Endothelial cell of umbilical vein (primary cell): ENCODE data around the gene PSMD13. TPM values are rescaled to one million over a fixed set of nuclear protein-coding genes. Genes with fewer than 3 reads are reported as not detected.

Experiments
- BruUV-seq: library from RNA; stranded (reverse); fragments of 400-500 nt; replicated peaks from 2 replicates; lab custom pipeline; 2021; lab: Mats Ljungman, UMichigan
- CTCF ChIA-PET: fragments of 300-600, 350-600 bp; sonication (Branson Sonifier 250); formaldehyde crosslinking; loops from one replicate; lab custom pipeline; 2021; ENCODE audit warnings: antibody characterized with exemption, inconsistent platforms; lab: Charles Lee
- POLR2A ChIA-PET: fragments of 300-600, 350-600 bp; sonication (Branson Sonifier 250); formaldehyde crosslinking; loops from one replicate; lab custom pipeline; 2021; ENCODE audit warnings: antibody characterized with exemption, inconsistent platforms; lab: Charles Lee
- DNase-seq: peaks from one replicate; pipeline ENCODE4 v3.0.0-alpha.2; 2011; ENCODE audit warnings: low read depth, low spot score
- FAIRE-seq: peaks from 2 replicates; lab custom pipeline; 2011; peaks lifted over from hg19 to GRCh38; lab: Jason Lieb, UNC
- H2AFZ ChIP-seq: 2 replicates; pipeline ENCODE4 v1.6.0; 2012; ENCODE audit warnings: low read depth, low read length, control low read depth, inconsistent platforms
- H3K27ac ChIP-seq: 2 replicates; pipeline ENCODE4 v1.5.1; 2011; ENCODE audit warnings: low read depth, mild to moderate bottlenecking, control low read depth, low read length, moderate library complexity; ENCODE audit not compliant: insufficient read depth
- H3K27me3 ChIP-seq, 2 experiments: 2 replicates each; pipeline versions ENCODE4 v1.6.0 to v1.6.1; 2011; ENCODE audit warnings: low read length in 2 of 2, mixed read lengths in 1 of 2; ENCODE audit not compliant: control insufficient read depth in 2 of 2, insufficient read depth in 2 of 2
- H3K36me3 ChIP-seq, 2 experiments: 2 replicates in 1 of 2; 3 replicates in 1 of 2; pipeline ENCODE4 v1.5.1; 2011; ENCODE audit warnings: low read length in 2 of 2, mild to moderate bottlenecking in 1 of 2, moderate library complexity in 1 of 2; ENCODE audit not compliant: control insufficient read depth in 2 of 2, insufficient read depth in 2 of 2; ENCODE audit errors: extremely low read depth in 1 of 2
- H3K4me1 ChIP-seq: 3 replicates; pipeline ENCODE4 v1.5.1; 2011; ENCODE audit warnings: mild to moderate bottlenecking, low read length; ENCODE audit not compliant: control insufficient read depth, insufficient read depth; ENCODE audit errors: extremely low read depth
- H3K4me2 ChIP-seq: 2 replicates; pipeline ENCODE4 v1.6.1; 2011; ENCODE audit warnings: low read length, control low read depth, mixed read lengths; ENCODE audit not compliant: insufficient read depth
- H3K4me3 ChIP-seq, 3 experiments: fragments of 200-600 bp in 1 of 3; sonication (generic), shearing (Covaris generic) in 1 of 3; replicated peaks in 1 of 3; 2 replicates each; pipeline ENCODE4 v1.5.1; 2011 to 2016; ENCODE audit warnings: control low read depth in 3 of 3, low read length in 3 of 3, mild to moderate bottlenecking in 2 of 3, inconsistent platforms in 1 of 3, low read depth in 1 of 3, moderate library complexity in 1 of 3; ENCODE audit not compliant: insufficient read depth in 1 of 3
- H3K79me2 ChIP-seq: 2 replicates; pipeline ENCODE4 v1.6.0; 2012; ENCODE audit warnings: low read length, inconsistent platforms; ENCODE audit not compliant: control insufficient read depth, insufficient read depth
- H3K9ac ChIP-seq: replicated peaks from 2 replicates; pipeline ENCODE3; 2011; ENCODE audit warnings: low read length, control low read depth; ENCODE audit not compliant: insufficient read depth; ENCODE audit errors: extremely low read depth
- H3K9me1 ChIP-seq: replicated peaks from 3 replicates; pipeline ENCODE4 v1.6.0; 2011; ENCODE audit warnings: mild to moderate bottlenecking, low read length; ENCODE audit not compliant: control insufficient read depth, insufficient read depth; ENCODE audit errors: extremely low read depth
- H3K9me3 ChIP-seq: replicated peaks from 2 replicates; pipeline ENCODE4 v1.5.1; 2012; ENCODE audit warnings: low read length, inconsistent platforms; ENCODE audit not compliant: control insufficient read depth, insufficient read depth
- H4K20me1 ChIP-seq: replicated peaks from 2 replicates; pipeline ENCODE3; 2011; ENCODE audit warnings: mild to moderate bottlenecking, low read length; ENCODE audit not compliant: control insufficient read depth, insufficient read depth; ENCODE audit errors: extremely low read depth
- CTCF ChIP-seq, 2 donors: IDR thresholded peaks; 1 replicate in 1 of 2; 2 replicates in 1 of 2; pipeline ENCODE4 v1.5.1; 2011; ENCODE audit warnings: low read length in 2 of 2, mild to moderate bottlenecking in 2 of 2, moderate library complexity in 2 of 2, control low read depth in 1 of 2, inconsistent platforms in 1 of 2, low read depth in 1 of 2; ENCODE audit not compliant: insufficient read depth in 1 of 2; ENCODE audit errors: extremely low read depth in 1 of 2
- EZH2 ChIP-seq: IDR thresholded peaks from 2 replicates; pipeline ENCODE4 v1.6.1; 2012; ENCODE audit warnings: borderline replicate concordance, low read depth, mild to moderate bottlenecking, moderate library complexity, low read length, inconsistent platforms; ENCODE audit not compliant: severe bottlenecking
- FOS ChIP-seq: IDR thresholded peaks from 2 replicates; pipeline ENCODE4 v1.6.1; 2011; ENCODE audit warnings: mild to moderate bottlenecking, low read length, moderate library complexity, borderline replicate concordance; ENCODE audit not compliant: insufficient read depth
- GATA2 ChIP-seq: IDR thresholded peaks from 2 replicates; pipeline ENCODE4 v1.7.0; 2011; ENCODE audit warnings: low read depth, mild to moderate bottlenecking, moderate library complexity, mixed read lengths, low read length; ENCODE audit not compliant: insufficient read length, insufficient read depth
- JUN ChIP-seq: IDR thresholded peaks from 2 replicates; pipeline ENCODE4 v1.6.1; 2011; ENCODE audit warnings: borderline replicate concordance, low read depth; ENCODE audit not compliant: insufficient read length, insufficient read depth
- MAX ChIP-seq: IDR thresholded peaks from 2 replicates; pipeline ENCODE4 v1.6.1; 2011; ENCODE audit not compliant: insufficient read depth, insufficient read length
- MYC ChIP-seq: IDR thresholded peaks from one replicate; pipeline ENCODE4 v1.6.1; 2011; ENCODE audit warnings: mild to moderate bottlenecking, low read depth, low read length
- POLR2A ChIP-seq: IDR thresholded peaks from 2 replicates; pipeline ENCODE4 v1.6.1; 2012; ENCODE audit warnings: low read depth, mild to moderate bottlenecking, control low read depth, low read length
- POLR2AphosphoS5 ChIP-seq: IDR thresholded peaks from 2 replicates; pipeline ENCODE4 v1.6.1; 2012; ENCODE audit warnings: low read depth, mild to moderate bottlenecking, control low read depth, low read length, moderate library complexity; ENCODE audit not compliant: insufficient read depth
- dilution Hi-C: fragments of 300-500 bp; cut with MboI; formaldehyde crosslinking; loops from one replicate; pipeline ENCODE4 v1.15.0; 2019; ENCODE audit warnings: low sequenced_read_pairs; ENCODE audit not compliant: extremely low pct_ligation_motif_present
- intact Hi-C: fragments of 100-400 bp; cut with micrococcal nuclease; formaldehyde crosslinking; loops from one replicate; pipeline ENCODE4 v1.10.0; 2022
- polyA plus RNA-seq, 4 experiments: library from polyadenylated mRNA; depleted of rRNA in 3 of 4; stranded (reverse) in 3 of 4; unstranded in 1 of 4; fragments of >200 nt; gene quantifications; 2 replicates each; pipeline versions ENCODE4 v1.2.1 to v1.2.3, GENCODE V29; 2011 to 2012; ENCODE audit warnings: missing spikeins in 1 of 4
- total RNA-seq: library from RNA; stranded (reverse); gene quantifications from 2 replicates; pipeline ENCODE4 v1.2.3, GENCODE V29; 2021

PSMD13 gene
- total and polyA plus RNA-seq, 2 donors (not counting 3 experiments of a cell fraction or from before 2014, with no cell fraction given) = 168 to 214 TPM

- POLR2A ChIA-PET = no interaction called here
- CTCF ChIA-PET = interaction anchor here (1.2 kb wide), 1 partner anchor 31 kb away, joined by 3 read pairs; no protein-coding TSS in a partner anchor
- no peak for FAIRE-seq
Observed at GRCh38 chr11:283405-284104, 46.8 kb downstream of the PSMD13 start.

More at GRCh38 chr11:283405-284104, 46.8 kb downstream of the PSMD13 start:
- dilution Hi-C loops = no loop called here
- Histone ChIP-seq H3K4me3 (no peak overlapping the region), H3K27ac (no peak overlapping the region), H4K20me1 (no peaks in the 10 kb centered on the region), H3K79me2 (no peaks in the 10 kb centered on the region), H3K4me1 (peaks cover 3% of the 10 kb centered on the region), H3K9ac (no peak overlapping the region), H3K27me3 (peaks cover 41 to 45% of the 10 kb centered on the region in 2 experiments), H2AFZ (no peak overlapping the region), H3K36me3 (no peaks in the 10 kb centered on the region), H3K9me3 (no peaks in the 10 kb centered on the region), H3K9me1 (no peaks in the 10 kb centered on the region), H3K4me2 (no peak overlapping the region)
- intact Hi-C loops = no loop called here
- TF ChIP-seq EZH2 = no peak
- TF ChIP-seq FOS = no peak
- TF ChIP-seq POLR2A = no peak
- TF ChIP-seq POLR2AphosphoS5 = no peak
- no peak for TF ChIP-seq MYC
- TF ChIP-seq JUN = no peak
- no peak for TF ChIP-seq CTCF (IDR thresholded peaks at IDR 0.05; ENCODE audit: extremely low read depth in 1 of 2, insufficient read depth in 1 of 2, low read depth in 1 of 2, low read length in 2 of 2)
- TF ChIP-seq GATA2 = no peak
- no peak for TF ChIP-seq MAX
- no TSS peak for BruUV-seq
- DNase-seq = no peak
